Vagina (tissue), 1 donor: ENCODE measurements around the gene PLGLB2. TPM values are rescaled to one million over a fixed set of nuclear protein-coding genes. Genes with fewer than 3 reads are reported as not detected.

ENCODE experiments used
- total RNA-seq: library from RNA; depleted of rRNA; stranded (reverse); fragments of >200 nt; gene quantifications from one replicate; pipeline ENCODE4 v1.2.3, GENCODE V29; 2016

The PLGLB2 gene
- total RNA-seq, 1 donor from 2014 or later = 2.0 TPM

Other genes starting within 250 kb of the PLGLB2 start
- gene RGPD2, start 77.7 kb downstream of the PLGLB2 start, total RNA-seq = 17.4 TPM